WTC11 (cell line): ENCODE data around the gene APLF.

Experiments
- ATF1 ChIP-seq: sonication (generic); formaldehyde crosslinking; IDR thresholded peaks from 2 replicates; pipeline ENCODE4 v1.8.1; 2023; ENCODE audit warnings: mild to moderate bottlenecking, moderate library complexity, missing genetic modification reagents
- GTF2I ChIP-seq: fragments of 250-450 bp; sonication (Bioruptor Pico); conservative IDR thresholded peaks from 2 replicates; pipeline ENCODE4 v1.4.0; 2021; ENCODE audit warnings: mild to moderate bottlenecking
- NFE2L1 ChIP-seq: sonication (generic); formaldehyde crosslinking; IDR thresholded peaks from 2 replicates; pipeline ENCODE4 v1.8.1; 2023; ENCODE audit warnings: missing genetic modification reagents
- NFYB ChIP-seq: sonication (generic); formaldehyde crosslinking; conservative IDR thresholded peaks from 2 replicates; pipeline ENCODE4 v1.8.0; 2022; ENCODE audit warnings: low read depth, missing genetic modification reagents
- NR2C2 ChIP-seq: sonication (generic); formaldehyde crosslinking; IDR thresholded peaks from 2 replicates; pipeline ENCODE4 v1.8.0; 2022; ENCODE audit warnings: mild to moderate bottlenecking, missing genetic modification reagents
- TEAD4 ChIP-seq: sonication (generic); formaldehyde crosslinking; IDR thresholded peaks from 2 replicates; pipeline ENCODE4 v1.8.0; 2022; ENCODE audit warnings: mild to moderate bottlenecking, missing genetic modification reagents
- TF ChIP-seq, protein P1 (sequence below): sonication (generic); formaldehyde crosslinking; conservative IDR thresholded peaks from 2 replicates; pipeline ENCODE4 v1.8.1; 2022; ENCODE audit warnings: mild to moderate bottlenecking, missing genetic modification reagents
- TF ChIP-seq, protein P2 (sequence below): sonication (generic); formaldehyde crosslinking; IDR thresholded peaks from 2 replicates; pipeline ENCODE4 v1.8.1; 2022; ENCODE audit warnings: low read depth, mild to moderate bottlenecking, moderate library complexity, missing genetic modification reagents, borderline replicate concordance

DNA sequence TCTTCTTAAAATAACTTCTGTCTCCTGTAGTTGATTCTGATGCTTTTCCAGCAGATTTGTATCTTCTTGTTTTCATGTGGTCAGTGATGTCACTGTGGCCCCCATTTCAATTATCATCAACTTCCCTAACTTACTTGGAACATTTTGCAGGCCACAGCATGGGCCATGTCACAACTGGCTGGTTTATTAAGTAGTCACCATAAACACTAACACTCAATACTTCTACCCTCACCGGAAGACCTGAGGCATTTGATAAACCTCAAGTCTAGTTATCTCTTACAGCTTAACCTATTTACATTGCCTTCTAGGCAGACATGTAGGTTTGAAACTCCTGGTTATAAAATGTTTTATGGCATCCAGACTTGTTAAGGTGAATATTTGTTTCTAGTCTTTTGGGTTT is 138.6 kb downstream of the APLF start:
- TF ChIP-seq, protein P1, sequence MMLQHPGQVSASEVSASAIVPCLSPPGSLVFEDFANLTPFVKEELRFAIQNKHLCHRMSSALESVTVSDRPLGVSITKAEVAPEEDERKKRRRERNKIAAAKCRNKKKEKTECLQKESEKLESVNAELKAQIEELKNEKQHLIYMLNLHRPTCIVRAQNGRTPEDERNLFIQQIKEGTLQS (CRISPR knock-in tag) = no peak
- TF ChIP-seq ATF1 (CRISPR knock-in tag) (no peak), NFYB (CRISPR knock-in tag) (no peak), NFE2L1 (CRISPR knock-in tag) (no peak), TEAD4 (CRISPR knock-in tag) (no peak), GTF2I (CRISPR knock-in tag) (no peak), NR2C2 (no peak)
- TF ChIP-seq, protein P2, sequence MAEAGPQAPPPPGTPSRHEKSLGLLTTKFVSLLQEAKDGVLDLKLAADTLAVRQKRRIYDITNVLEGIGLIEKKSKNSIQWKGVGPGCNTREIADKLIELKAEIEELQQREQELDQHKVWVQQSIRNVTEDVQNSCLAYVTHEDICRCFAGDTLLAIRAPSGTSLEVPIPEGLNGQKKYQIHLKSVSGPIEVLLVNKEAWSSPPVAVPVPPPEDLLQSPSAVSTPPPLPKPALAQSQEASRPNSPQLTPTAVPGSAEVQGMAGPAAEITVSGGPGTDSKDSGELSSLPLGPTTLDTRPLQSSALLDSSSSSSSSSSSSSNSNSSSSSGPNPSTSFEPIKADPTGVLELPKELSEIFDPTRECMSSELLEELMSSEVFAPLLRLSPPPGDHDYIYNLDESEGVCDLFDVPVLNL = no peak
